ENCODE results near the gene TENM3.

DNA sequence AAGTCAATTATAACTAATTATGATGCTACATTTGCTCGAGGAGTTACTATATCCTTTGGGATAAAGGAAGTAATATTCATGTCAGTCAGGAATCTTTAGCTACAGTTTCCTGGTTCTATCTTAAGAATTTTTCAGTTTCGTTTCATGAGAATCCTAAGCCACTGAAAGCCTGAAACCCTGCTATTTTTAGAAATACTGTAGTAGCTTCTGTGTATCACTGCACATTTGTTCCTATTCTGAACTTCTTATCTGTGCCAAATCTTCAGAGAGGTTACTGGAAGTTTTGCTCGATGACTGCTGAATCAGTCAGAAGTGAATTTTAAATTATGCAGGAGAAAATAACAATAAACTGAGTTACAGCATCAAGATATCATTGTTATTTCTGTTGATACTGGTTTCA, 249.2 kb downstream of the TENM3 start:
- no peak for TF ChIP-seq CTCF (conservative IDR thresholded peaks at IDR 0.05)
- no peak for TF ChIP-seq ZFX (IDR thresholded peaks at IDR 0.05)

Data from C4-2B (cell line).